ENCODE results near the gene OOEP.
"Not testable (repeated sequence)": the region's sequence is repeated elsewhere in the genome, so short reads cannot be mapped to it uniquely, and the experiment has no call there.

OOEP gene

DNA sequence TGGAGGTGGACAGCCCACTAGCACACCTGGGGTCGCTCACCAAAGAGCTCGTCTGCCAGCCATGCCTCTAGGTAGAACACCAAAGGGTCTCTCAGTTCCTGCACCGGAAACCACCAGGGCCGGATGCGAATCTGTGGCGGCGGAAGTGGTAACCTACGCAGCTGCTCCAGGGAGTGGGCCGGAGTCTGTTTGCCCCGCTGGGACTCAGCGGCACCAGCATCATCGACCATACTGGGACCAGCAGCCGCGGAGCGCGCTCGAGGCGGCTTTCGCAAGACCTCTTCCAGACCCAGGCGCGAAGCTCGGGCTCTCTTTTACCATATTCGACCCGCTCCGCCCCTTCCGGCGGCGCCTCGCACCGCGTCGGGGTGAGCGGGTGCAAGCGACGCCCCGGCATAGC, at the start of gene OOEP:
Gene OOEP, minus strand, starts transcription at position 335 of the 400 bp plus-strand sequence. Its CDS starts 105 bp downstream, at position 230.
- DNase-seq (ENCODE audit: low spot score), result no peak

DNA sequence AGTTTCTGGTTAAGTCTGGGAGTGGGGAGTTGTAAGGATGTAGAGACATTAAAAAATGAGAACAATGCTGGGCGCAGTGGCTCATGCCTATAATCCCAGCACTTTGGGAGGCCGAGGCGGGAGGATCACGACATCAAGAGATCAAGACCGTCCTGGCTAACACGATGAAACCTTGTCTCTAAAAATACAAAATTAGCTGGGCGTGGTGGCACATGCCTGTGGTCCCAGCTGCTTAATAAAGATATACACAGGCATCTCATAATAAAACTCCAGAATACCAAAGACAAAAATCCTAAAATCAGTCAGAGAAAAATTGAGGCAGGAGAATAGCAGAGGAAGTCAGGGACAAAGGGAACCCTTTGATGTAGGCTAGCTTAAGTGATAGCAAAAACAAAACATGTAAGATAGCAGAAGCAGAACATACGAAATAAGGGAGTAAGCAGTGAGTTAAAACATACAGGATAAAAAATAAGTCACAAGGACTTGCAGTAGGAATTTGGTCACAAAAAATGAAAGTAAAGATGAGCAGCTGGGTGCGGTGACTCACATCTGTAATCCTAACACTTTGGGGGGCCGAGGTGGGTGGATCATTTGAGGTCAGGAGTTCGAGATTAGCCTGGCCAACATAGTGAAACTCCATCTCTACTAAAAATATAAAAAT, 48.5 kb upstream of the OOEP start:
- DNase-seq (ENCODE audit: low spot score), result no peak

DNA sequence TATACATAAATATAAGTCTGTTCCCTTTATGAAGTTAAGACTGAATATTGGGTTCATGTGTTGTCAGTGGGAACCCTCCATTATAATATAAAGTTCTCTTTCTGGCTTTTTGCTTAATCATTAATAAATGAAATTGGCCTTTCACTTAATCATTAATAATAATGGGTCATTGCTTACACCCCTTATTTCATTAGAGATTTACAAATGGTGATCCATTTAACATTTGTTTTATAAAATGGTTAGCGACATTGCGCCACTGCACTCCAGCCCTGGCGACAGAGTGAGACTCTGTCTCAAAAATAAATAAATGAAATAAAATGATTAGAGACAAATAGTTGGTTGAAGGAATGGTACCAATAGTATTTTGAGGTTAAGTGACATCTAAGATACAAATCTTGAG, 43.4 kb upstream of the OOEP start:
- DNase-seq (ENCODE audit: low spot score), result no peak

DNA sequence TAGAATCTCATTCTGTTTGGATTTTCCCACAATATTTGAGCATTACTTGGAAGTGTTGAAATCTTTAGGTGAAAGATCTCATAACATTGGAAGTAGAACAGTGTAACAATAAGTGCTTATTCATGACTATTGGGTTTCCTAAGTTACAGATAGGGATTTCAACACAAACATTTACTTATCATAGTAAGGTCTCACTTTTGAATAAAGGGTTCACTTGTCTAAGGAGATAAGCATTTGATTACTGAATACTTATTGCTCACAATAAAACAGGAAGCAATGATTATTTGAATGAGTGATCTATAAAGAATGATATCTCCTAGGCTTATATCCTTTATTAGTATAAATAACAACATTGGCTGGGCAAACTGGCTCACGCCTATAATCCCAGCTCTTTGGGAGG, 39.7 kb upstream of the OOEP start:
- peak; percentile 11 for DNase-seq (ENCODE audit: low spot score)

DNA sequence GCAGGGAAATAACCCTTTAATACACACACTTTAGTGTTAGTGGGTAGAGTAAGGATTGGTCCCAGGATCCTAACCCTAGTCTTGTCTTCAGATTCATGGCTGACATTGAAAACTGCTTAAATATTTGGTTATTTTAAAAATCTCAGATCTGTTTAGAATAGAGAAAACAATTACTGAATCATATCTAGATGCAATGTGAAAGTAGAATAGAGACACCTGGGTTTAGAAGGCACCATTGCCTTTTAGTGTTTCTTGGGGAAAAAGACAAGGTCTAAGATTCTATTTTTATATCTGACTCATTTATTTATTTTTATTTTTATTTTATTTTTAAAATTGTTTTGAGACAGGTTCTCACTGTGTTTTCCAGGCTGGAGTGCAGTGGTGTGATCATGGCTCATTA, 31.0 kb upstream of the OOEP start:
- no peak for DNase-seq (ENCODE audit: low spot score)

DNA sequence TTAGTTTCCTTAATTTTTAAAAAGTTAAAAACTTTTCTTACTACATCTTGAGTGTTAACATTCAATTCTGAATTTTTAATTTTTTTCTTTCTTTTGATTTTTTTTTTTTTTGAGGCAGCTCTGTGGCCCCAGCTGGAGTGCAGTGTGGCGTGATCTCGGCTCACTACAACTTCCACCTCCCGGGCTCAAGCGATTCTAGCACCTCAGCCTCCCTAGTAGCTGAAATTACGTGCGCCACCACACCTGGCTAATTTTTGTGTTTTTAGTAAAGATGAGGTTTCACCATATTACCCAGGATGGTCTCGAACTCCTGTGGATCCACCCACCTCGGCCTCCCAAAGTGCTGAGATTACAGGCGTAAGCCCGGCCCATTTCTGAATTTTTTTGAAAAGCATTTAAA, 26.2 kb upstream of the OOEP start:
- no peak for DNase-seq (ENCODE audit: low spot score)

DNA sequence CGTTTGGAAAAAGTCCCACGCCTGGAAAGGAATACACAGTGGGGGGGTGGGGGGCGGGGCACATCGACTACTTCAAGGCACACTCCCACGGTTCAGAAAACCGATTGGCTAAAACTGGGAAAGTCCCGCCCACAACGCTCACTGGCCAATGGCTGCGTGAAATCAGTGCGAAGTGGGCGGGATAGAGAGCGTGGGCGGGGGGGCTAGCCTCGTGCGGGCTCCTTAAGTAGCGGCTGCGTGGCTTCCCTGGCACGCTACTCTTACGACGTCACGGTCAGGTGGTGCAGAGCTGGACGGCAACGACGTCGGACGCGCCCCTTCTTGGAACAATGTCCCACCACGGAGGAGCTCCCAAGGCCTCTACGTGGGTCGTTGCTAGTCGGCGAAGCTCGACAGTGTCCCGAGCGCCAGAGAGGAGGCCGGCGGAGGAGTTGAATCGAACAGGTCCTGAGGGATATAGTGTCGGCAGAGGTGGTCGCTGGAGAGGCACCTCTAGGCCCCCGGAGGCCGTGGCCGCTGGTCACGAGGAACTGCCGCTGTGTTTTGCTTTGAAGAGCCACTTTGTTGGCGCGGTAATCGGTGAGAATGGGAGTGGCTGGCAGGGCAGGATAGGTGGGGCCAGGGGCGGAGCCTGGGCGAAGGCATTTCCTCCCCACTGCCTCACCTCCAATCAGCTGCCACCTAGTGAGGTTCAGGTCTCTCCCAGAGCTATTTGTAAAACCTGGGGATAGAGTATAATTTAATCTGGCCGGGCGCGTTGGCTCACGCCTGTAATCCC, 25.1 kb upstream of the OOEP start, which contains the start of gene DDX43:
Gene DDX43, plus strand, starts transcription at position 252 of the 778 bp plus-strand sequence. Its CDS starts 78 bp downstream, at position 330.
- DNase-seq (ENCODE audit: low spot score), result peak; percentile 84

DNA sequence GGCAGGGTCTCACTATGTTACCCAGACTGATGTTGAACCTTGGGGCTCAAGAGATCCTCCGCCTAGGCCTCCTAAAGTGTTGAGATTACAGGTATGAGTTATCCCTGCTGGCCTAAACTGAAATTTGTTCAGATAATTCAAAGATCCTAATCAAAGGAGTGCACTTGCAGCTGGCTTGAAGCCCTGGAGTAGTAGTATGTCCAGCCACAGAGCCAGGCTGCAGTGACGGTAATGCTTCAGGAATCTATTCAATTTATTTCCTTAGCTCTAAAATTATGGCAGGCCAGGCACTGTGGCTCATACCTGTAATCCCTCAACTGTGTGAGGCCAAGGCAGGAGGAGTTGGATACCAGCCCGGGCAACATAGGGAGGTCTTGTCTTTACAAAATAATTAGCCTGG, 23.6 kb upstream of the OOEP start:
- DNase-seq (ENCODE audit: low spot score), result no peak

DNA sequence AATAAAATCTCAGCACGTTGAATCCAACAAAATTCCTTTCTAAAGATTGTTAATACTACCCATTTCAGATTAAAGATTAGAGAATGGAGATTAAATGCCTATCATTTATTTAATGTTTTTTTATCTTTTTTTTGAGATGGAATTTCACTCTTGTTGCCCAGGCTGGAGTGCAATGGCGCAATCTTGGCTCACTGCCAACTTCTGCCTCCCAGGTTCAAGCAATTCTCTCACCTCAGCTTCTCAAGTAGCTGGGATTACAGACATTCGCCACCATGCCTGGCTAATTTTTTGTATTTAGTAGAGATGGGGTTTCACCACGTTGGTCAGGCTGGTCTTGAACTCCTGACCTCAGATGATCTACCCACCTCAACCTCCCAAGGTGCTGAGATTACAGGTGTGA, 22.5 kb upstream of the OOEP start:
- DNase-seq (ENCODE audit: low spot score), result not testable (repeated sequence)

DNA sequence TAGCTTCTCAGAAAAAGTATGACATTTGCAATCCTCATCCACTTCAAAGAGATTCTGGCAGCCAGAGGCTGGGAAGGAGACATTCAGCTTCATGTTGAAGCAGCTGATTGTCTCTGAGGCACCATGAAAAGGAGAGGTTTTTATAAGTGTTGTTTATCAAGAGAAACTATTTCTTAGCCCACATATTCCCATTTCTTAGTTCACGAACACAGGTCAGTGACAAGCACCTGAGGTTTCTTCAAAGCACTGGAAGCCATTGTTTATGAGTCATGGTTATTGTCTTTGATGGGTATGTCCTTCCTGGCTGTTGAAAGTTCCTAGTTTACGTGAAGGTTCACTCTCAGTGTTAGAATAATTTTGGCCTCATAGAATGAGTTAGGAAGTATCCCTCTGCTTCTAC, 22.0 kb upstream of the OOEP start:
- DNase-seq (ENCODE audit: low spot score), result no peak

DNA sequence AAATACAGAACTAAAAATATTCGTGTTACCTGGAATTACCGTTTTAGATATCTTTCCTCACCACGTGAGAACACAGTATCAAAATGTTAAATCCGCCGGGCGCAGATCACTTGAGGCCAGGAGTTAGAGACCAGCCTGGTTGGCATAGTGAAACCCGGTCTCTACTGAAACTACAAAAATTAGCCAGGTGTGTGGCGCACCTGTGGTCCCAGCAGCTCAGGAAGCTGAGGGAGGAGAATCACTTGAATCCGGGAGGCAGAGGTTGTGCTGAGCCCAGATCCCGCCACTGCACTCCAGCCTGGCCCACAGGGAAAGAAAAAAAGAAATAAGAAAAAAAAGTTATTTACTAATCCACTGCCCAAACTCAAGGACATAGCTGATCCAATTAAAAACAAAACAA, 20.2 kb upstream of the OOEP start:
- no peak for DNase-seq (ENCODE audit: low spot score)

DNA sequence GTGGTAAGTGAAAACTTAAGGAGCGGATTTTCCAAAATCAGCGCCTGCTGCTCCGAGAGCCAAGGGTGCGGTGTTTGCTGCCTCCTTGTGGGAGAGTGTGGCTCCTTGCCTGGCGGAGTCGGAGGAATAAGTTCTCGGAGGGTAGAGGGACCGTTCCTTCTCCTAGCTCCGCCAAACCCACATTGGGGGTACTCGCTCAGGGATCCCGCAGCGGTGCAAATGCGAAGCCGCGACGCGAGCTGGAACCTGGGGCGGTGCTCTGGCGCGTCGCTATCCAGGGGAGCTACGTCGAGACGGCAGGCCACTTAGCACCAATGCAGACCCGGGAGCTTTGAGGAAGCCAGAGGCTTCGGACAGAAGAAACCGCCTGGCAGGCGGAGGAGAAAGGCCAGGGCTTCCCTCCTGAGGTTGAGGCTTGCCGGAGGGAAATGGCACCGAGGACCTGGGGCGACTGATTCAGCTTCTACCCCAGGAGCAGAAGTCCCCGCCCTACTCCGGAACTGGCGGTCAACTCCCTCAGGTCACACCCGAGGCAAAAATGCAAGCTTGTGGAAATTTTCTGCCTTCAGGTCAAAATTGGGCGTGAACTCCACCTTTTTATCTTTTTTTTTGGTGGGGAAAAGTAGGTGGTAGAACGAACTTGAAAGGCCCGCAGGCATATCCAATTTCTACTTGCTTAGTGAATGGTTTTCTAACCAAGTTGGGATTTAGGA, 19.3 kb upstream of the OOEP start:
- peak; percentile 32 for DNase-seq (ENCODE audit: low spot score)

DNA sequence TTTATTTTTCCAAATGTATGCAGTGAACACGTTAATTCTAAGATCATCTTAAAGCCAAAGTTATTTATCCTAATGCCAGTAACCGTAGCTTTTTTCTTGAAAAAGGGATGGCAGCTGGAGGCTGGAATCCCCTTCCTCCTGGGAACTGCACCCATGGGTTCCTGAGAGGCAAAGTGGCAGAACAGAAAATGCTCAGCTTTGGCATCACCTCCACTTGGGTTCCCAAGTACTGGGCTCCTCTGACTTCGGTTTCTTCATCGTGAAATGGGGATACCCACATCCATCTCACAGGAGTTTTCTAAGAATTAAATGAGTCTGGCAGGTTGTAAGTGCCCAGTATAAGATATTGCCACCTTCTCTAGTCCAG, 18.7 kb upstream of the OOEP start:
- DNase-seq (ENCODE audit: low spot score), result no peak

DNA sequence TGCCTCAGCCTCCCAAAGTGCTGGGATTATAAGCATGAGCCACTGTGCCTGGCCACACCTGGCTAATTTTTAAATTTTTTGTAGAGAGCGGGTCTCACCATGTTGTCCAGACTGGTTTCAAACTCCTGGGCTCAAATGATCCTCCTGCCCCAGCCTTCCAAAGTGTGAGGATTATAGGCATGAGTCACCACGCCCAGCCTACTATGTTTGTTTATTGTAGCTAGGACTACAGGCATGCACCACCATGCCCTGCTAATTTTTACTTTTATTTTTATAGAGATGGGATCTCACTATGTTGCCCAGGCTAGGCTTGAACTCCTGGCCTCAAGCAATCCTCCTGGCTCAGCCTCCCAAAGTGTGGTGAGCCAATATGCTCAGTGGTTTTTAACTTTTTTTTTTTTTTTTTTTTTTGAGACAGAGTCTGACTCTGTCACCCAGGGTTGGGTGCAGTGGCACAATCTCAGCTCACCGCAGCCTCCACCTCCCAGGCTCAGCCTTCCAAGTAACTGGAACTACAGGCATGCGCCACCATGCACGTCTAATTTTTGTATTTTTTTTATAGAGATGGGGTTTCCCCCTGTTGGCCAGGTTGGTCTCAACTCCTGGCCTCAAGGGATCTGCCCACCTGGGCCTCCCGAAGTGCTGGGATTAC, 12.9 kb upstream of the OOEP start:
- no peak for DNase-seq (ENCODE audit: low spot score)

DNA sequence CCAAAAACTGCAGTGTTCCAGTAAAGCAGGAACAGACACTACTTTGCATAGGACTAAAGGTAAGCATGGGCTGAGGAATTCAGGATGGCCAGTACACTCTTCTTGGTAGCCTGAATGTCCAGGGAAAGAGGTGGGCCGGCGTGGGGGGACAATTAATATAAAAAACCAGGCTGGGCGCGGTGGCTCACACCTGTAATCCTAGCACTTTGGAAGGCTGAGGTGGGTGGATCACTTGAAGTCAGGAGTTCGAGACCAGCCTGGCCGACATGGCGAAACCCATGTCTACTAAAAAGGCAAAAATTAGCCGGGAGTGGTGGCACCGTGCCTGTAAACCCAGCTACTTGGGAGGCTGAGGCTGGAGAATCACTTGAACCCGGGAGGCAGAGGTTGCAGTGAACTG, 11.8 kb upstream of the OOEP start:
- DNase-seq (ENCODE audit: low spot score), result not testable (repeated sequence)

DNA sequence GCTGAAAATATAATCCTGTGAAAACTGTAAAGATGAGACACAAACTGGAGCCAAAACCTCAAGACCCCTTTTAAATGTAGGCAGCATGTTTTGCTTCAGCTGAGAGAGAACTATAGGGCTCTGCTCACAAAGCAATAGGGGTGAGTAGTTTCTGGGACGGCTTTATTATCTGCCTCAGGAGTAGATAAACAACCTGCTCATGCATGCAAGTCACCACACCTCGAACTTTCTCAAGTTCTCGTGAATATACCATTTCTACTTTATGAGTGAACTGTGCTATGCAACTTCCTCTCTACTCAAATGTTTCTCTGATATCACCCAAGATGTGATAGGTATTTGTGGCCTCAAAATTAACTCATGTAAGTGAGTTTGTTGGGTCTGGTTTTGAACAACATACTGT, 7.5 kb upstream of the OOEP start:
- no peak for DNase-seq (ENCODE audit: low spot score)

DNA sequence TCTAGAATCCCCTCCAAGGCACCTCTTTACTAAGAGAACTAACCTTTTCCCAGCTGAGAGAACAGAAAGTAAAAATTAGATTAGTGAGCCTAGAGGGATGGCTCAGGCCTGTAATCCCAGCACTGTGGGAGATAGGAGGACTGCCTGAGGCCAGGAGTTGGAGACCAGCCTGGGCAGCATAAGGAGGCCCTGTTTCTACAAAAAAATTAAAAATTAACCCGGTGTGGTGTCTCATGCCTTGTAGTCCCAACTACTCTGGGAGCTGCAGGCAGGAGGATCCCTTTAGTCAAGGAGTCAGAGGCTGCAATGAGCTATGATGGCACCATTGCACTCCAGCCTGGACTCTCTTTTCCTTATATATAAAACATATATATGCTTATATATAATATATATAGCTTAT, 5.5 kb upstream of the OOEP start:
- DNase-seq (ENCODE audit: low spot score), result no peak

DNA sequence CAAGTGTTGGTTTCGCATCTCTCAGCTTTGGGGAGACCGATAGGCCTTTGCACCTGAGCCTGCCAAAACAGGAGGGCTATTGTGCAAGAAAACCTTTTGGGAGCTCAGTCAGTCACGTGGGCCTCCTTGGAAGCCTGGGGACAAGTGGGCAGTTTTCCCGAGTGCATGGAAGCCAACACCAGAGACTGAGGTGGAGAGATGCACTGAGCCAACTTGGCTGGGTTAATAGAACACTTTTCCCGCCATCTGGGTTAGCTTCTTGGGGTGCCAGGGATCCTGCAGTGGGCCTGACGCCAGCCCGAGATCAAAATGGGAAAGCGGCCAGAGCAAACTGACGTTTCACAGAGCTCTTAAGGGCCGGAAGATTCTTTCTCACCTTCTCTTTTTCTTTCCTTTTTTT, 2.8 kb upstream of the OOEP start:
- DNase-seq (ENCODE audit: low spot score), result no peak

DNA sequence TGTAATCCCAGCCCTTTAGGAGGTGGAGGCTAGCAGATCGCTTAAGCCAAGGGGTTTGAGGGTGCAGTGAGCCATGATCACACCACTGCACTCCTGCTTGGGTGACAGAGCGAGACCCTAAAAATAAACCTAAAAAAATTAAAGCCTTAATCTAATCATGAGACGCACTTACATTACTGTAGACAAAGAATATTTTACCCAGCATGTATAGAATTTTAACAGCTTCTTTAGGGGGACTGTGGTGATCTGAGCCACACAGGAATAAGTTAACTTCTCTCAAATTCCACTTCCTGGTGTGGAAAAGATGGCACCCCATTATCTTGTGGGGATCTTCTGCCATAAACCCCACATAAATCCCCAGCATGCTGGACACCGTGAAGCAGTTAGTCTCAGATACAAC, 2.3 kb upstream of the OOEP start:
- no peak for DNase-seq (ENCODE audit: low spot score)

DNA sequence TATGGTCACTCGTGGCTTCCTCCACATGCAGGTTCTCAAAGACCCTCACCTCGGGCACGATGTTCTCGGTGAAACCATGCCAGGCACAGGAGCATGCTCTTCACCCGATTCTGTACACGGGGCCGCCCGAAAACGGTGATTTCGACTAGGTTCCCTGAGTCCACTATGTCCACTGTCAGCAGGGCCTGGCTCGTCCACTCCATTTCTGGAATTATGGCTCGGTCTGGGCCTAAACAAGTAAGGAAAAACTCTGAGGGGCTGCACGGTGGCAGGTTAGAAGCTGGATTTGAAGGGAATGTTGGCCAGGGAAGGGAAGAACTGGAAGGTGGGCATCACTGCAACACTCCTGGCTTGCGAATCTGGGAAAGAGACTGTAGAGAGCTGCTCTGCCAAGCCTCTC, 540 bp downstream of the OOEP start:
- DNase-seq (ENCODE audit: low spot score), result no peak

DNA sequence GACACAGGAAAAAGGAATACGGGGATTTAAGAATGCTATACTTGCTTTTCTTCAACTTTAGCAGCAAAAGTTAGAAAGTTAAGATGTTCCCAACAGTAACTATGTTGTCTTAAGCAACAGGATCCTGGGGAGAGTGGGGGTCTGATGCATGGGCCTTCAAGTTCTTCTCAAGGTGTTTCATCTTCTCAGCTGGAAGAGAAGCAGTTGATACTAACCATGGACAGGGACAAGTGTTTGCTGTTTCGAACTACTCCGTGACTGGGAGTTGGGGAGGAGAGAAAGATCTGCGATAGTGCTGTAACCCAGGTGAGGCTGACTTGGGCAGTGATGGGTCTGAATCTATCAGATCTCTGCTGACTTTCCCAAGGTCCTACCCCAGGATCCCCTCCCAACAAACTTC, 1.0 kb downstream of the OOEP start:
- no peak for DNase-seq (ENCODE audit: low spot score)

DNA sequence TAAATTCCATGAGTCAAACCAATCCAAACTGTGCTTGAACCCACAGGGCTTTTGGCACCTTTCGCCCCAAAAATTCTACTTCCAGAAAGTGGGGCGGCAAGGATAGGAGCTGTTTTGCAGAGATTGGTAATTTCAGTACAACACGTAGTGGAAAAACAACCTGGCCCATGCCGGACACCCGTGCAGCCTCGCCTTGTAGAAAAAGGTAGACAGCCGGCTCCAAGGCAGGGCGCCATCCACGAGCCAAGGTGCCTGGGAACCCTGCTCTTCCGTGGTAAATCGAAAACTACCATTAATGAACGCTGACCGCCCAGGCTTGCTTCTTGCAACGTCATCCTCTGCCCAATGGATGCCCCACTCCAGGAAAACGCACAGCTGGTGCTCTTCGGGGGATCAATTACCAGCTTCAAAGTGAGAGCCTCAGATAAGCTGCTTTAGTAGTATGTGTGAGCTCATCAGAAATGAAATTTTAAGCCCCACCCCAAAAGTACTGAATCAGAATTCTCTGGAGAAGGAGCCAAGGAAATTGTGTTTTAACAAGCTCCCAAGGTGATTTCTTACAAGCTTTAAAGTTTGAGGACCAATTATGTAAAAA, 1.8 kb downstream of the OOEP start:
- no peak for DNase-seq (ENCODE audit: low spot score)
